Epithelial cell of umbilical artery (primary cell): ENCODE data around the gene DTD2. TPM values are rescaled to one million over a fixed set of nuclear protein-coding genes. Genes with fewer than 3 reads are reported as not detected.

Source experiments
- total RNA-seq: library from RNA; depleted of rRNA; stranded (reverse); fragments of >200 nt; gene quantifications from 2 replicates; pipeline ENCODE4 v1.2.3, GENCODE V29; 2014

DTD2 gene
- total RNA-seq: 33.5 and 40.6 TPM in 2 replicates

DNA sequence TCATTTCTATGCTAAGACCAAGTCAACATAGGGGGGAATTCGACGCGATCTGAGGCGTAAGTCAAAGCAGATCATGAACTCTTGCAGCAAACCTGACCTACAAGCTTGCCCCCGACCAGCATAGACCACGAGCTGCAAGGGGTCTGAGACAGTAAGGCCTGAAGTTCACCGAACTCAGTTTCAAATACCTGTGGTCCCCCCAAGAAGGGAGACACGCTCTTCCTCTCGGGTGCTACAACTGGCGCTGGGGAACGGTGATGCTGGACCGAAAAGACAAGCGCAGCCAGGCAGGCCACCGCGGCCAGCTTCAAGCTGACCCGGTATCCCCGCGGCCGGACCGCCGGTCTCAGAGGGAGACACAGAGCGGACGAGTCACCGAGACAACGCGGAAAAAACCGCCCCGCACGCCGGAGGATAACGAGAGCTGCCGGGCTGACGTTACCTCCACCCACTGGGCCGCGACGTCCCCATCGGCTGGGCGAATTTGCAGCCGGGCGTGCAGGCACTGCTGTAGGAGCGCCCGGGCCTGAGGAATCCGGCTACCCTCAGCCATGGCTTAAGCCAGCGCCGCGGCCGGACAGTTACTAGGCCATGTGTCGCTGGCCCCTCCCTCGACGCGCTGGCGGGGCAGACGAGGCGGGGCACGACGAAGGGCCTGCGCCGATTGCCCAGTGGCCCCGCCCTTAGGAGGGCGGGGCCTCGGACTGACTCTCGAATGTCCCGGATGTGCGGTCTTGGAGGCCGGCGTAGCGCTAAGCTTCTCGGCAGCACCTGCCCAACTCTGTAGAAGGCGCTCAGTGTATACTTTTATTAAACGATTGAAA, at the start of gene DTD2:
DTD2 (minus strand) TSS at position 666 of the 824 bp plus-strand sequence; CDS start at position 553, 113 bp downstream.

DNA sequence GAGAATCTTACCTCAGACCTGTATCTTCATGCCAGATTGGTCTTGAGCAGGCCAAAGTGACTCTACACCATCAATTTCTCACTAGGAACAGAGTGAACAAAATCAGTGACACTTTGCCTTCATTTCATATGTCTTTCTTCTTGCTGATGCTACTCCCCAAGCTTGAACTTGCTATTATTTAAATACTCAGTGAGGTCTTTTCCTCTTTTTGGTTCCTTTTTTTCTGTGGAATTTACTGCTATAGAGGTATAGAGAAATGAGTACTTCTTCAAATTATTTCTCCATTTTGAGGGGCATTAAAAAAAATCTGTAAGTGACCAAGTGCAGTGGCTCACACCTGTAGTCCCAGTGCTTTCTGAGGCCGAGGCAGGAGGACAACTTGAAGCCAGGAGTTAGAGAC, 30.6 kb upstream of the DTD2 start, which contains the start of gene GPR33:
GPR33 (minus strand) TSS at position 154 of the 400 bp plus-strand sequence. CDS start 4,074 bp downstream, outside the sequence.

DNA sequence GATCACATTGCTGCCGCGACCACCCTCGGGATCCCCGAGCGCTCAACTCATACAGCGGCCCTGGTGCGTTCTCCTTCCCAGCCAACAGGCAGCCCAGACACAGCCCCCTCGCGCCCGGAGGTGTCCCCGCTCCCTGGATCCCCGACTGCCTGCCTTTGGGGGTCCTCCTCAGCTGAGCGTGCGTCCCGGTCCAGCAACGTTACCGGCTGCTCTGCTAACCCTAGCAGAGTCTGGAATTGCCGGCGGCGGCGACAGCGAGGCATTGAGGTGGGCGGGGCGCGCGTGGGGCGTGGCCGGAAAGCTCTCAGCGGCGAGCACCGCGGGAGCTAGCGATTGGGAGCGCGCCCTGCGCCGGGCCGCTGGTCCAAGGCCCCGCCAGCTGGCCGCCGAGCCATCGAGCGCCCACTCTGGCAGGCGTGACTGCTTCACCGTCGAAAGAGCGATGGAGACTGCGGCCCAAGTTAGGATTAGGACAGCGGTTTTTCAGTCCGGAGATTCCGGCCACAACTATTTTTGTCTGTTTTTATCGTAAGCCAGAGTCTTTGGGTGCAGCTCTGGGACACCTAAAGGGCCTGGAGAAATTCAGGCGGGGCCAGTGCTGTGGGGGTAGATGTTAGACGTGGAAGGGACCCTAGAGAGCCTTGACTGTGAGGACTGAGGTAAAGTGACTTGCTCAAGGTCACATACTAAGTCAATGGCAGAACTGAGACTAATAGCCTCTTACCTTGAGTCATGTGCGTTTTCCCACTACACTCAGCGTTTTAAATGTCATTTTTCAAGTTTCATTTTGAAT, 36.8 kb downstream of the DTD2 start, which contains the start of gene HEATR5A:
HEATR5A (minus strand) TSS at position 232 of the 793 bp plus-strand sequence. CDS start 17,575 bp downstream, outside the sequence.

Other genes starting within 250 kb of the DTD2 start
- gene HECTD1, start 249.7 kb downstream of the DTD2 start, total RNA-seq: 180 and 189 TPM in 2 replicates
- 30.9 and 69.3 TPM in 2 replicates for gene HEATR5A, start 37.0 kb downstream of the DTD2 start, total RNA-seq
- not detected in 2 replicates for gene GPR33, start 30.5 kb upstream of the DTD2 start, total RNA-seq
- gene NUBPL, start 103.9 kb upstream of the DTD2 start, total RNA-seq: 6.5 and 11.1 TPM in 2 replicates